ENCODE data around the gene C4orf50.
"Not testable (repeated sequence)": the region's sequence is repeated elsewhere in the genome, so short reads cannot be mapped to it uniquely, and the experiment has no call there.

The C4orf50 gene

GRCh38 chr4:5955201-5955821, 62.9 kb downstream of the C4orf50 start:
- H3K27me3 Mint-ChIP-seq (ENCODE audit: low read depth), result peaks cover 9% of the 10 kb centered on the region
- H3K4me3 Mint-ChIP-seq, result no peak overlapping the region
- H3K27ac Mint-ChIP-seq, result peak overlapping the region; percentile 26
- H3K4me1 Mint-ChIP-seq (ENCODE audit: low read depth), result peaks cover 5% of the 10 kb centered on the region
- H3K36me3 Mint-ChIP-seq (ENCODE audit: low read depth), result no peaks in the 10 kb centered on the region
- no peak for DNase-seq (ENCODE audit: low spot score)
- H3K9me3 Mint-ChIP-seq, result no peaks in the 10 kb centered on the region

GRCh38 chr4:5954056-5954760, 64.0 kb downstream of the C4orf50 start:
- no peaks in the 10 kb centered on the region for H3K9me3 Mint-ChIP-seq
- no peak for DNase-seq (ENCODE audit: low spot score)
- peaks cover 5% of the 10 kb centered on the region for H3K27me3 Mint-ChIP-seq (ENCODE audit: low read depth)
- H3K4me1 Mint-ChIP-seq (ENCODE audit: low read depth), result peaks cover 5% of the 10 kb centered on the region
- no peak overlapping the region for H3K4me3 Mint-ChIP-seq
- no peaks in the 10 kb centered on the region for H3K36me3 Mint-ChIP-seq (ENCODE audit: low read depth)
- H3K27ac Mint-ChIP-seq, result no peak overlapping the region

- Mint-ChIP-seq H3K27ac (no peak overlapping the region), H3K4me3 (no peak overlapping the region), H3K4me1 (ENCODE audit: low read depth) (peaks cover 5% of the 10 kb centered on the region), H3K36me3 (ENCODE audit: low read depth) (no peaks in the 10 kb centered on the region), H3K9me3 (no peaks in the 10 kb centered on the region), H3K27me3 (ENCODE audit: low read depth) (peaks cover 5% of the 10 kb centered on the region)
- no peak for DNase-seq (ENCODE audit: low spot score)
These were observed 65.0 kb downstream of the C4orf50 start for GRCh38 chr4:5952975-5953951.

GRCh38 chr4:5952286-5952974, 65.8 kb downstream of the C4orf50 start:
- DNase-seq (ENCODE audit: low spot score), result no peak
- Mint-ChIP-seq H3K4me3 (no peak overlapping the region), H3K36me3 (ENCODE audit: low read depth) (no peaks in the 10 kb centered on the region), H3K27me3 (ENCODE audit: low read depth) (peaks cover 5% of the 10 kb centered on the region), H3K27ac (no peak overlapping the region), H3K4me1 (ENCODE audit: low read depth) (peaks cover 5% of the 10 kb centered on the region), H3K9me3 (peaks cover 4% of the 10 kb centered on the region)

- DNase-seq (ENCODE audit: low spot score); H3K27ac Mint-ChIP-seq; H3K27me3 Mint-ChIP-seq (ENCODE audit: low read depth); H3K4me3 Mint-ChIP-seq; H3K36me3 Mint-ChIP-seq (ENCODE audit: low read depth); H3K4me1 Mint-ChIP-seq (ENCODE audit: low read depth): not testable (repeated sequence)
- H3K9me3 Mint-ChIP-seq, result peaks cover 10% of the 10 kb centered on the region
These were observed 71.6 kb downstream of the C4orf50 start for GRCh38 chr4:5946653-5947052.

GRCh38 chr4:5945936-5946335, 72.3 kb downstream of the C4orf50 start:
- H3K4me1 Mint-ChIP-seq (ENCODE audit: low read depth), result peaks cover 10% of the 10 kb centered on the region
- no peaks in the 10 kb centered on the region for H3K36me3 Mint-ChIP-seq (ENCODE audit: low read depth)
- H3K9me3 Mint-ChIP-seq, result peaks cover 16% of the 10 kb centered on the region
- no peaks in the 10 kb centered on the region for H3K27me3 Mint-ChIP-seq (ENCODE audit: low read depth)
- H3K4me3 Mint-ChIP-seq, result no peak overlapping the region
- DNase-seq (ENCODE audit: low spot score), result no peak
- no peak overlapping the region for H3K27ac Mint-ChIP-seq

- Mint-ChIP-seq H3K27ac (no peak overlapping the region), H3K9me3 (peaks cover 21% of the 10 kb centered on the region), H3K4me1 (ENCODE audit: low read depth) (peaks cover 12% of the 10 kb centered on the region), H3K36me3 (ENCODE audit: low read depth) (no peaks in the 10 kb centered on the region), H3K4me3 (no peak overlapping the region), H3K27me3 (ENCODE audit: low read depth) (no peaks in the 10 kb centered on the region)
- no peak for DNase-seq (ENCODE audit: low spot score)
These were observed 73.1 kb downstream of the C4orf50 start for GRCh38 chr4:5945171-5945570.

GRCh38 chr4:5943561-5943960, 74.7 kb downstream of the C4orf50 start:
- Mint-ChIP-seq H3K36me3 (ENCODE audit: low read depth) (no peaks in the 10 kb centered on the region), H3K4me3 (no peak overlapping the region), H3K9me3 (peaks cover 21% of the 10 kb centered on the region), H3K4me1 (ENCODE audit: low read depth) (peaks cover 12% of the 10 kb centered on the region), H3K27ac (peak overlapping the region; percentile 38), H3K27me3 (ENCODE audit: low read depth) (no peaks in the 10 kb centered on the region)
- DNase-seq (ENCODE audit: low spot score), result no peak

- Mint-ChIP-seq H3K36me3 (ENCODE audit: low read depth) (no peaks in the 10 kb centered on the region), H3K27me3 (ENCODE audit: low read depth) (no peaks in the 10 kb centered on the region), H3K4me3 (no peak overlapping the region), H3K9me3 (peaks cover 19% of the 10 kb centered on the region), H3K27ac (no peak overlapping the region), H3K4me1 (ENCODE audit: low read depth) (peaks cover 12% of the 10 kb centered on the region)
- no peak for DNase-seq (ENCODE audit: low spot score)
These were observed 75.3 kb downstream of the C4orf50 start for GRCh38 chr4:5942947-5943346.

- peaks cover 12% of the 10 kb centered on the region for H3K4me1 Mint-ChIP-seq (ENCODE audit: low read depth)
- H3K36me3 Mint-ChIP-seq (ENCODE audit: low read depth), result no peaks in the 10 kb centered on the region
- H3K4me3 Mint-ChIP-seq, result no peak overlapping the region
- no peak for DNase-seq (ENCODE audit: low spot score)
- no peak overlapping the region for H3K27ac Mint-ChIP-seq
- H3K27me3 Mint-ChIP-seq (ENCODE audit: low read depth), result no peaks in the 10 kb centered on the region
- peaks cover 15% of the 10 kb centered on the region for H3K9me3 Mint-ChIP-seq
These were observed 76.6 kb downstream of the C4orf50 start for GRCh38 chr4:5941601-5942000.

GRCh38 chr4:5940470-5941203, 77.6 kb downstream of the C4orf50 start:
- no peak for DNase-seq (ENCODE audit: low spot score)
- H3K4me1 Mint-ChIP-seq (ENCODE audit: low read depth), result peaks cover 12% of the 10 kb centered on the region
- H3K4me3 Mint-ChIP-seq, result no peak overlapping the region
- peaks cover 11% of the 10 kb centered on the region for H3K9me3 Mint-ChIP-seq
- no peaks in the 10 kb centered on the region for H3K36me3 Mint-ChIP-seq (ENCODE audit: low read depth)
- H3K27me3 Mint-ChIP-seq (ENCODE audit: low read depth), result no peaks in the 10 kb centered on the region
- H3K27ac Mint-ChIP-seq, result no peak overlapping the region

- H3K27me3 Mint-ChIP-seq (ENCODE audit: low read depth), result peaks cover 2% of the 10 kb centered on the region
- no peak overlapping the region for H3K27ac Mint-ChIP-seq
- no peaks in the 10 kb centered on the region for H3K9me3 Mint-ChIP-seq
- no peak overlapping the region for H3K4me3 Mint-ChIP-seq
- H3K4me1 Mint-ChIP-seq (ENCODE audit: low read depth), result no peaks in the 10 kb centered on the region
- DNase-seq (ENCODE audit: low spot score), result no peak
- H3K36me3 Mint-ChIP-seq (ENCODE audit: low read depth), result no peaks in the 10 kb centered on the region
These were observed 84.0 kb downstream of the C4orf50 start for GRCh38 chr4:5933996-5934831.

Data from T-helper 2 cell treated with Interferon-gamma antibody and Interleukin-4, amounts not matched to agents 5 μg/mL and 100 μg/mL, for 36 hours (primary cell).